HG02938 (cell line): ENCODE data around the gene CALM1.
A peak's percentile ranks its signal among the peaks of the same experiment; 100 is the strongest.

Source experiments
- ATAC-seq: cut with Tn5 transposase; IDR thresholded peaks from one replicate; pipeline ENCODE4 v1.9.1; 2021; ENCODE audit warnings: mild to moderate bottlenecking, moderate library complexity; ENCODE audit not compliant: unreplicated experiment

CALM1 gene

DNA sequence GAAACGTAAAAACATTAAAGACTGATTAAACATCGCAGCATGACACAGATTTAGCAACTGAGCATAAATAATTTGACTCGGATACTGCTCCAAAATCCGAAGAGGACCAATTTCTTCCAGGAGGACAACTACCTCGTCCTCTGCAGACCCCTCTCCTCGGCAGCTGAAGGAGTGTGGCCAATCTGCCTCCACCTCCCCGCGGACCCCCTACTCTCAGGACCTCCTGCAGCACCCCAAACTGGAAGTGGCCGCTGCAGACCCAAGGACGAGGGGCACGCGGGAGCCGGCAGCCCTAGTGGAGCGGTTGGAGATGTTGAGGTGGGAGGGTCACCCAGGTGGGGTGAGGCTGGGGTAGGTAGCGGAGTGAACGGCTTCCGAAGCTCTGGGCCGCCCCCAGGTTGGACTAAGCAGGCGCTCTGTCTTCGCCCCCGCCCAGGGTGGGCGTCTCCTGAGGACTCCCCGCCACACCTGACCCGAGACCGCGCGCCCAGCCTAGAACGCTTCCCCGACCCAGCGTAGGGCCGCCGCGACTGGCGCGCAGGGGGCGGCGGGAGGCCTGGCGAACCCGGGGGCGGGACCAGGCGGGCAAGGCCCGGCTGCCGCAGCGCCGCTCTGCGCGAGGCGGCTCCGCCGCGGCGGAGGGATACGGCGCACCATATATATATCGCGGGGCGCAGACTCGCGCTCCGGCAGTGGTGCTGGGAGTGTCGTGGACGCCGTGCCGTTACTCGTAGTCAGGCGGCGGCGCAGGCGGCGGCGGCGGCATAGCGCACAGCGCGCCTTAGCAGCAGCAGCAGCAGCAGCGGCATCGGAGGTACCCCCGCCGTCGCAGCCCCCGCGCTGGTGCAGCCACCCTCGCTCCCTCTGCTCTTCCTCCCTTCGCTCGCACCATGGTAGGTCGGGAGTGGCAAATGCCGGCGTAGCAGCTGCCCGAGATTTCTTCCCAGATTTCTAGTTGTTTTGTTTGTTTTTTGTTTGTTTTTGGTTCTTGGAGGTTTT is at the start of gene CALM1:
TSS of gene CALM1 (plus strand) at position 689 of the 999 bp plus-strand sequence. CDS start at position 891, 202 bp downstream.
- ATAC-seq: peak; percentile 59

- no peak for ATAC-seq
These were observed 48.6 kb upstream of the CALM1 start for GRCh38 chr14:90348270-90348669.

- no peak for ATAC-seq
These were observed 47.1 kb upstream of the CALM1 start for GRCh38 chr14:90349739-90350138.

DNA sequence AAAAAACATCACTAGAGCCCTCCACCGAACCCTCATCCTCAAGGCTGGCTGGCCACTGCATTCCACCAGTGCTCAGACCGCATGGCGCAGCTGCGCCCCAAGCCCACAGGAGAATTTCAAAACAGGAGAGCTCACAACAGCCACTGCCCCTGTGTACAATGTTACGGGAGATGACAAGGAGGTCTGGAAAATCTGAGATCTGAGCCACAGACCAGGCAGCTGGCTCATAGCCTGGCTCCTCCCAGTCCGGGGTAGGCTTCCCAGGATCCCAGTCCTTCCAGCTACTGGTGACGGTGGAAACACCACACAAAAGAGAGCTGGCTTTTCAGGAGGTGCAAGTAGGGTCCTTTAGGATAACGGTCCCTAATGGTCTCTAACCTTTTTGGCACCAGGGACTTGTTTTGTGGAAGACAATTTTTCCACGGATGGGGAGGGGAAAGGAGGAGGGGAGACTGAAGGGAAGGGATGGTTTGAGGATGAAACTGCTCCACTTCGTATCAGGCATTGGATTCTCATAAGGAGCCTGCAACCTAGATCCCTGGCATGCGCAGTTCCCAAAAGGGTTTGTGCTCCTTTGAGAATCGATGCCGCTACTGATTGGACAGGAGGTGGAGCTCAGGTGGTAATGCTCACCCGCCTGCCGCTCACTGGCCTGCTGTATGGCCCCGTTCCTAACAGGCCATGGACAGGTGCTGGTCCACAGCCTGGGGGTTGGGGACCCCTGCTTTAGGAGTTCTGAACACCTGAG is 42.1 kb upstream of the CALM1 start:
- no peak for ATAC-seq

DNA sequence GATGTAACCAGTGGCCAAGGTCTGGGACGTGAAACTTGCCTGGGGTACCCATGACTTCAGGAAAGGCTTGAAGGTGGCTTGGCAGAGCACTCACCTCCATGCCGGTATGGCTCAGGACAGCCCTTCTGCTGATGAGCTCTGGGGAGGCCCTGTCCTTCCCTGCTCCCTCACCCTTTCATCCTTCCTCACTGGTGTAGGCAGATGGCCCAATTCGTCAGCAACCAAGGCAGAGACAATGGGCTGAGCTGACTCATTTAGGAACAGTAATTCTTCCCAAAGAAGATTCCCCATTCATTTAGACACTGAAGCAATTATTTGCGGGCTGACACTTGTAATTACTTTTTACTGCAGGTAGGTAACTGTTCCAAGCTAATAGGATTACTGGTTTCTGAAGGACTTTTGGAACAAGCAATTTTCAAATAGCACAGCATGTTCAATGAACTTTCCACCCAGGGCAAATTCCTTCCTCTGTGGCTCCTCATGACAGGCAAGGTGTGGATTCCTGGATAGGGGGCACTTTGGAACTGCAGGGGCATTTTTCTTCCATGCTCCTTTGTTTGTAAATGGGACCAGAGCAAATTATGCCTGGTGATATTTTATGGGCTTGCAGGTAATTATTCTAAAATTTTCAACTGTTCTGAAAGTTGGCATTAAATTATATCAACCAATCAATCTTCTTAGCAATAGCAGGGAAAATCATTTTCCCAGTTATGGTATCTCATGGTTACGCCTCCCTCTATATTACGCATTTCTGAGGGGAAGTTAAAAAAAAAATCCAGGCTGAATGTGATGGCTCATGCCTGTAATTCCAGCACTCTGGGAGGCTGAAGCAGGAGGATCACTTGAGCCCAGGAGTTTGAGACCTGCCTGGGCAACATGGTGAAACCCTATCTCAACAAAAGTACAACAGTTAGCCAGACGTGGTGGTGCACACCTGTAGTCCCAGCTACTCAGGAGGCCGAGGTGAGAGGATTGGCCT is 41.0 kb upstream of the CALM1 start:
- ATAC-seq: no peak

- no peak for ATAC-seq
These were observed 39.9 kb upstream of the CALM1 start for GRCh38 chr14:90356925-90357324.

GRCh38 chr14:90358359-90358758 is 38.5 kb upstream of the CALM1 start:
- ATAC-seq: no peak

GRCh38 chr14:90361865-90362557 is 34.8 kb upstream of the CALM1 start:
- no peak for ATAC-seq

DNA sequence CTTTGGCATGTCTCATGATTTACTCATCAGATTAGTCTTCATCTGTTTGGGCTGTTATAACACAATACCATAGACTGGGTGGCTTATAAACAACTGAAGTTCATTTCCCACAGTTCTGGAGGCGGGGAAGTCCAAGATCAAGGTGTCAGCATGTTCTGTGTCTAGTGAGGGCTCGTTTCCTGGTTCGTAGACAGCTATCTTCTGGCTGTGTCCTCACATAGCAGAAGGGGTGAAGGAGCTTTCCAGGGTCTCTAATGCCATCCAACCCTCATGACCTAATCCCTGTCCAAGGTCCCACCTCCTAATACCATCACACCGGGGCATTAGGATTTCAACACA is 34.3 kb upstream of the CALM1 start:
- no peak for ATAC-seq

- no peak for ATAC-seq
These were observed 27.7 kb upstream of the CALM1 start for GRCh38 chr14:90368946-90369721.

DNA sequence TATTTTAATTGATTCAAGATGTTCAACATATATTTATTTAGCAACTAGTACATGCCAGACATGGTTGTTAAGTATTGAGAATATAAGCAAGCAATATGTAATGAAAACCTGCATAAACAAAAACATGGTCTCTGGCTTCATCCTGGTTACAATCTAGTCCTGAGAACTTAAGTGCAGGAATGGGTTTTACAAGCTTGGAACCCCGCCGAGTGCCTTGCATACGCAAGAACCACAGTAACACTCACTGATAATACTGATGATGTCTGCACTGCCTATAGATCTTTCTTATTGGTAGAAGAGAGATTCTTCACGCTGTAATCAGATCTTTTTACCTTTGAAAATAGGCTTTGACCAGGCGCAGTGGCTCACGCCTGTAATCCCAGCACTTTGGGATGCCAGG is 22.9 kb upstream of the CALM1 start:
- no peak for ATAC-seq

DNA sequence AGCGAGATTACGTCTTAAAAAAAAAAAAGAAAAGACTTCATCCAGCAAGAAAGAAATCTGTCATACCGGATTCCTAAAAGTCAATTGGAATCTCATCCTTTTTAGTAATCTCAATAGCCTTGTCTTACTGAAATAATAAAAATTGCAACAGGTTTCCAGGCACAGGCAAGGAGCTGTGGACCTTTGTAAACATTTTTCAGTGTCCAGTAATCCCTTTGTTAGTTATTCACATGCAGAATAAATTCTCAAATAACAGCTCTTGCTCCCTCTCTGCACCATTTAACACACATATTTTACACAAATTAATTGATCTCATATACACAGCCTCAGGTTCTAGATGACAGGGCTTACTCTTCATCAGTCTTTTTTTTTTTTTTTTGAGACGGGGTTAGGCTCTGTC is 22.0 kb upstream of the CALM1 start:
- ATAC-seq: no peak

DNA sequence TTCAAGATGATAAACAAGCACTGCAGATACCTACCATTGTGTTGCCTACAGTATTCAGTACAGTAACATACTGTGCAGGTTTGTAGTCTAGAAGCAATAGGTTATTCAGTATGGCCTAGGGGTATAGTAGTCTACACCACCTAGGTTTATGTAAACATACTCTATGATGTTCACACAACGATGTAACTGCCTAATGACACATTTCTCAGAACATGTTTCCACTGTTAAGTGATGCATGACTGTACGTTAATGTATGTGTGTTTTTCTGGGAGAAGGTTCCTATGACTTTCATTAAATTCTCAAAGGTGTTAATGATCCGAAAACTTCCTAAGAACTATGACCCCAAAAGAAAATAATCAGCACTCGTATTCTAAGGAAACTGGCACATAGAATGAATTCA is 20.9 kb upstream of the CALM1 start:
- no peak for ATAC-seq

GRCh38 chr14:90378249-90378648 is 18.6 kb upstream of the CALM1 start:
- no peak for ATAC-seq

GRCh38 chr14:90379106-90379505 is 17.7 kb upstream of the CALM1 start:
- ATAC-seq: no peak

DNA sequence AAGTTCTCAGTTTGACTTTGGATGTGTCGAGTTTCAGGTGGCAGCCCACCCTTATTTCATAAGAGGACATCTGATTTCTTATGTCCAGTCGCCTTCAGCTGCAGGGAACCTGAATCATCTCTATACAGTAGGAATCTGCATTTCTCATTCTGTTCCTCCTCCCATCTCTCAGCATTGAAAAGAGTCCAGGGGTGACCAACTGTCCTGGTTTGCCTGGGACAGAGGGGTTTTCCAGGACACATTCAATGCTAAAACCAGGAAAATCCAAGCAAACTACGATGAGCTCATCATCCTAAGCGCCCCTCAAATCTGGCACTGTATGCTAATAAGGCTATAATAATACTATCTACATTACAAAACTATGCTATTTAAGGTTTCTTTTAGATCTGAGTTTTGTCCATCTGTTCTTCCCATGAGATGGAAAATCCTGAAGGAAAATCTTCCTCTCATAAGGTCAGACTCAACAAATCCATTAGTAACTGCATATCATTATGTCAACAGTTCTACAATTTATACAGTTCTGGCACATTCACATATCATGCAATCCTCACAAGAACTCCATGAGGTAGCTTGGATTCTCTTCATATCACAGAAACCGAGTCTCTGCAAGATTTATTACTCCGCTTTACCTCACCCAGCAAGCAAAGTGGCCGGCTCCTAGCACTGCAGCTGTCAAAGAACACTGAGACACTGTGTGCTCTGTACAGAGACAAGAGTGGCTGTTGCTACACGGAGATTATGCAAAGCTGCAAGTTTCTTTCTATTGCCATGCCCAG is 15.6 kb upstream of the CALM1 start:
- no peak for ATAC-seq

- ATAC-seq: no peak
These were observed 14.8 kb upstream of the CALM1 start for GRCh38 chr14:90381999-90382451.

- peak; percentile 21 for ATAC-seq
These were observed 14.2 kb upstream of the CALM1 start for GRCh38 chr14:90382491-90383125.
